PFSK-1 (cell line): ENCODE data around the gene ZBP1.

ENCODE experiments used
- POLR2AphosphoS5 ChIP-seq: IDR thresholded peaks from 2 replicates; pipeline ENCODE4 v1.6.1; 2012; ENCODE audit warnings: low read depth, mild to moderate bottlenecking, control low read depth, low read length, moderate library complexity
- SIN3A ChIP-seq: IDR thresholded peaks from 2 replicates; pipeline ENCODE4 v1.6.1; 2012; ENCODE audit warnings: mild to moderate bottlenecking, low read length, moderate library complexity, borderline replicate concordance; ENCODE audit not compliant: insufficient read depth
- TAF1 ChIP-seq: IDR thresholded peaks from 2 replicates; pipeline ENCODE4 v1.6.1; 2012; ENCODE audit warnings: low read length, control low read depth, borderline replicate concordance; ENCODE audit not compliant: insufficient read depth
- TF ChIP-seq, protein P1 (sequence below), 2 experiments: IDR thresholded peaks; 2 replicates each; pipeline versions ENCODE4 v1.6.1 to v1.8.0; 2011 to 2012; ENCODE audit warnings: low read depth in 2 of 2, low read length in 2 of 2, control low read depth in 1 of 2, inconsistent platforms in 1 of 2, mild to moderate bottlenecking in 1 of 2, moderate library complexity in 1 of 2; ENCODE audit not compliant: insufficient read depth in 1 of 2

DNA sequence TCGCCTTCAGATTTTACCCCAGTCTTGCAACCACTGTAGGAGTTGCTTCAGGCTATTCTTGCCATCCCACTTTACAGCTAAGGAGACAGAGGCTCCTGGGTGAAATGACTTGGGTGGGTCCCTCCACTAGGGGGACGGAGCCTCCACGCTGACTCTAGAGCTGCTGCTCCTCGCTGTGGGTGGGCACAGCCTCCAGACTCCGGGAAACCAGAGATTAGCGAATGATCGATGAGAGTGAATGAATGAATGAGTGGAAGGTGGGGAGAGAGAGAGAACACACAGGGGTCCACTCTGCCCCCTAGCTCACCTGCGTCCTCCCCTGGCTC is 10.4 kb downstream of the ZBP1 start:
- no peak for TF ChIP-seq POLR2AphosphoS5
- TF ChIP-seq TAF1, result no peak
- TF ChIP-seq, protein P1, sequence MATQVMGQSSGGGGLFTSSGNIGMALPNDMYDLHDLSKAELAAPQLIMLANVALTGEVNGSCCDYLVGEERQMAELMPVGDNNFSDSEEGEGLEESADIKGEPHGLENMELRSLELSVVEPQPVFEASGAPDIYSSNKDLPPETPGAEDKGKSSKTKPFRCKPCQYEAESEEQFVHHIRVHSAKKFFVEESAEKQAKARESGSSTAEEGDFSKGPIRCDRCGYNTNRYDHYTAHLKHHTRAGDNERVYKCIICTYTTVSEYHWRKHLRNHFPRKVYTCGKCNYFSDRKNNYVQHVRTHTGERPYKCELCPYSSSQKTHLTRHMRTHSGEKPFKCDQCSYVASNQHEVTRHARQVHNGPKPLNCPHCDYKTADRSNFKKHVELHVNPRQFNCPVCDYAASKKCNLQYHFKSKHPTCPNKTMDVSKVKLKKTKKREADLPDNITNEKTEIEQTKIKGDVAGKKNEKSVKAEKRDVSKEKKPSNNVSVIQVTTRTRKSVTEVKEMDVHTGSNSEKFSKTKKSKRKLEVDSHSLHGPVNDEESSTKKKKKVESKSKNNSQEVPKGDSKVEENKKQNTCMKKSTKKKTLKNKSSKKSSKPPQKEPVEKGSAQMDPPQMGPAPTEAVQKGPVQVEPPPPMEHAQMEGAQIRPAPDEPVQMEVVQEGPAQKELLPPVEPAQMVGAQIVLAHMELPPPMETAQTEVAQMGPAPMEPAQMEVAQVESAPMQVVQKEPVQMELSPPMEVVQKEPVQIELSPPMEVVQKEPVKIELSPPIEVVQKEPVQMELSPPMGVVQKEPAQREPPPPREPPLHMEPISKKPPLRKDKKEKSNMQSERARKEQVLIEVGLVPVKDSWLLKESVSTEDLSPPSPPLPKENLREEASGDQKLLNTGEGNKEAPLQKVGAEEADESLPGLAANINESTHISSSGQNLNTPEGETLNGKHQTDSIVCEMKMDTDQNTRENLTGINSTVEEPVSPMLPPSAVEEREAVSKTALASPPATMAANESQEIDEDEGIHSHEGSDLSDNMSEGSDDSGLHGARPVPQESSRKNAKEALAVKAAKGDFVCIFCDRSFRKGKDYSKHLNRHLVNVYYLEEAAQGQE (IDR thresholded peaks at IDR 0.05; ENCODE audit: insufficient read depth in 1 of 2, low read depth in 2 of 2, low read length in 2 of 2), result no peak
- no peak for TF ChIP-seq SIN3A
